NK-92 (cell line): ENCODE results near the gene EZH1.
"Not testable (repeated sequence)": the region's sequence is repeated elsewhere in the genome, so short reads cannot be mapped to it uniquely, and the experiment has no call there.

ENCODE experiments used
- DNase-seq: peaks from one replicate; lab custom pipeline; 2025; ENCODE audit not compliant: unreplicated experiment; lab: John Stamatoyannopoulos, UW

The EZH1 gene

GRCh38 chr17:42672038-42672437, 72.8 kb downstream of the EZH1 start:
- DNase-seq, result no peak

- DNase-seq, result no peak
Measured at GRCh38 chr17:42670789-42671657, 73.8 kb downstream of the EZH1 start.

GRCh38 chr17:42669977-42670788, 74.7 kb downstream of the EZH1 start:
- no peak for DNase-seq

- no peak for DNase-seq
Measured at GRCh38 chr17:42669705-42669976, 75.2 kb downstream of the EZH1 start.

GRCh38 chr17:42667088-42667951, 77.5 kb downstream of the EZH1 start:
- no peak for DNase-seq

GRCh38 chr17:42666126-42666525, 78.7 kb downstream of the EZH1 start:
- DNase-seq, result not testable (repeated sequence)

- DNase-seq, result no peak
Measured at GRCh38 chr17:42665581-42666001, 79.2 kb downstream of the EZH1 start.

- no peak for DNase-seq
Measured at GRCh38 chr17:42660692-42661345, 84.0 kb downstream of the EZH1 start.

GRCh38 chr17:42659932-42660274, 84.9 kb downstream of the EZH1 start:
- DNase-seq, result not testable (repeated sequence)

GRCh38 chr17:42659079-42659931, 85.5 kb downstream of the EZH1 start, which contains the start of gene TUBG2:
Gene TUBG2 (plus strand): TSS chr17:42659284. CDS start chr17:42659504, 220 bp downstream.
- DNase-seq, result no peak

- no peak for DNase-seq
Measured at GRCh38 chr17:42657824-42658588, 86.8 kb downstream of the EZH1 start.

GRCh38 chr17:42655528-42655927, 89.3 kb downstream of the EZH1 start:
- DNase-seq, result no peak

- DNase-seq, result no peak
Measured at GRCh38 chr17:42653179-42654124, 91.4 kb downstream of the EZH1 start.

GRCh38 chr17:42651392-42651791, 93.4 kb downstream of the EZH1 start:
- DNase-seq, result no peak
